ENCODE results near the gene DNM3.

DNM3 gene

DNA sequence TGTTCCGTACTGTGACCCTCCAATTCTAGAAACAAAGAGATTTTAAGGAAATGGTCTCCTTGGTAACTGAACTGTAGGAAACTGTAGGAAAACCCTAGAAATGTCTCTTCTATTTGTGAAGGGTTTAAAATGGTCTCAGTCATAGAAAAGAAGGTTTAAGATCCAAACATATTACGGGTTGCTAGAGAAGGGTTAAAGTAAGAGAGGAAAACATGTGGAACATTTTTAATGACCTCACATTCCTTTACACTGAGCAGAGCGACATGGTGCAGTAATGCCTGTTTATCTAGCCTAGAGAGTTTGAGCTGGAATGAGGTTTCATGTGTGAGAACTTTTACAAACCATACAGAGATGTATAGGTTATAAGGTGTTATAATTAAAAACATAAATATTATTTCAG, 542.2 kb downstream of the DNM3 start:
- Histone ChIP-seq H3K4me3 (no peak overlapping the region), H3K27me3 (ENCODE audit: low read depth) (no peaks in the 10 kb centered on the region), H3K4me1 (peaks cover 29% of the 10 kb centered on the region), H3K36me3 (replicated peaks) (no peaks in the 10 kb centered on the region), H3K9me3 (no peaks in the 10 kb centered on the region)
- no peak for DNase-seq (ENCODE audit: low spot score in 2 of 2)
- in situ Hi-C loops (cut with MboI; ENCODE audit: low sequenced_read_pairs): no loop called here

DNA sequence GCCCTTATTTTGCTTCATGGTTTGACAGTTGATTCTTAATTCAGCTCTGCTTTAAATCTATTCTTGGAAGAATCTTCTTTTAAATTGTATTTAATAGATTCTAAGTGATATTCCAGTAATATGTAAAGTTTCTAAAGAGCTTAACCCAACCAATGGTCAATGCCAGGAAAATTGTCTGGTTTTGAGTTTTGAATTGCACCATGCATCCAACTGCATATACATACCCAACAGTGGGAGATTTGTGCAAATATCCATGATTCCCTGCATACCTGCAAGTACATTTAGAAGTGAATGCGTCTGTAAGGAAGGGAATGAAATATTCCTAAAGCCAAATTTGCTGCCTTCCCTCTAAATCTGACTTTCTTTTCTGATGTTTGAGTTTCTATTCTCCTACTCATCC, 543.4 kb downstream of the DNM3 start:
- Histone ChIP-seq H3K27me3 (ENCODE audit: low read depth) (no peaks in the 10 kb centered on the region), H3K36me3 (replicated peaks) (no peaks in the 10 kb centered on the region), H3K9me3 (no peaks in the 10 kb centered on the region), H3K4me1 (peaks cover 29% of the 10 kb centered on the region), H3K4me3 (no peak overlapping the region)
- no peak for DNase-seq (ENCODE audit: low spot score in 2 of 2)
- in situ Hi-C loops (cut with MboI; ENCODE audit: low sequenced_read_pairs): no loop called here

DNA sequence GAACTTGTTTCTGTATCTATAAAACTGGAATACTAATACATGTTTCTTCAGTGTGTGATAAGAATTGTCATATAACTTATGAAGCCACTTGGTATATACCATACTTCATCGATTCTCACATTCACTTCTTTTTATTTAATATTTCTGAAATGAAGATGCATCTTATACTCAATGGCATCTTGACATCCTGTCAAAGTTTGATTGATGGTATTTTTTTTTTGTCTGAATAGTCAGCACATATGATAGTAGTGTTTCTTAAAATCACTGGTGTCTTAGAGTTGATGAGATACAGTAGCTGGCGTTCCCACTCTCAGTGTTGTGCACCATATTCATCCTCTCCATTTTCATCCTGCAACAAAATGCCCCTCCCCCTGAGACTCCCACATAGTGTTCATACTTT, 544.7 kb downstream of the DNM3 start:
- in situ Hi-C loops (cut with MboI; ENCODE audit: low sequenced_read_pairs): no loop called here
- no peak overlapping the region for H3K4me3 ChIP-seq
- H3K9me3 ChIP-seq: no peaks in the 10 kb centered on the region
- DNase-seq (ENCODE audit: low spot score in 2 of 2): no peak
- H3K4me1 ChIP-seq: peaks cover 28% of the 10 kb centered on the region
- H3K36me3 ChIP-seq (replicated peaks): no peaks in the 10 kb centered on the region
- H3K27me3 ChIP-seq (ENCODE audit: low read depth): no peaks in the 10 kb centered on the region

DNA sequence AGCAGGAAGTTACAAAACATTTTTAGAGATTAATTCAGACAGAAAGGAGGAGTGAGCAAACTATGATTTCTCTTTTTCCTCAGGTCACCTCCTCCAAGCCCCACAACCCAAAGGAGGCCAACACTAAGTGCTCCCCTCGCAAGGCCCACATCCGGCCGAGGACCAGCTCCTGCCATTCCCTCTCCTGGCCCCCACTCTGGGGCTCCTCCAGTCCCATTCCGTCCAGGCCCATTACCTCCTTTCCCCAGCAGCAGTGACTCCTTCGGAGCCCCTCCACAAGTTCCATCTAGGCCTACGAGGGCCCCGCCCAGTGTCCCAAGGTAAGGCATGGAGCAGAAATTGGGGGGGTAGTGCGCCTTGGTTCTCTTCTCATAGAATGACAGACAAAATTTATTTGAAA, 547.2 kb downstream of the DNM3 start:
- Histone ChIP-seq H3K9me3 (no peaks in the 10 kb centered on the region), H3K27me3 (ENCODE audit: low read depth) (no peaks in the 10 kb centered on the region), H3K4me1 (peaks cover 5% of the 10 kb centered on the region), H3K36me3 (replicated peaks) (no peaks in the 10 kb centered on the region), H3K4me3 (no peak overlapping the region)
- in situ Hi-C loops (cut with MboI; ENCODE audit: low sequenced_read_pairs): no loop called here
- DNase-seq (ENCODE audit: low spot score in 2 of 2): no peak

DNA sequence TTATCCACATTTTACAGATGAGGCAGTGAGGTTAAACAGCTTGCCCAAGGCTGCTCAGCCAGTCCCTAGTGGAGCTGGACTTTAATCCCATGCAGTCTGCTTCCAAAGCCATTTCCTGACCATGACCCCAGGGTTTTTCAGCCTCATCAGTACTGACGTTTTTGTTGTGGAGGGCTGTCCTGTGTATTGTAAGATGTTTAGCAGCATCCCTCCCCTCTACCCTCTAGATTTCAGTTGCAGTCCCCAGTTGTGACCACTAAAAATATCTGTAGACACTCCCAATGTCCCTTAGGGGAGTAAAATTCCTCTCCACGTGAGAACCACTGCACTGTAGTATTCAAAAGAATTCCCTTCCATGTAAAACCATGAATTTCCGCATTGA, 549.0 kb downstream of the DNM3 start:
- H3K4me1 ChIP-seq: no peaks in the 10 kb centered on the region
- in situ Hi-C loops (cut with MboI; ENCODE audit: low sequenced_read_pairs): no loop called here
- DNase-seq (ENCODE audit: low spot score in 2 of 2): no peak

DNA sequence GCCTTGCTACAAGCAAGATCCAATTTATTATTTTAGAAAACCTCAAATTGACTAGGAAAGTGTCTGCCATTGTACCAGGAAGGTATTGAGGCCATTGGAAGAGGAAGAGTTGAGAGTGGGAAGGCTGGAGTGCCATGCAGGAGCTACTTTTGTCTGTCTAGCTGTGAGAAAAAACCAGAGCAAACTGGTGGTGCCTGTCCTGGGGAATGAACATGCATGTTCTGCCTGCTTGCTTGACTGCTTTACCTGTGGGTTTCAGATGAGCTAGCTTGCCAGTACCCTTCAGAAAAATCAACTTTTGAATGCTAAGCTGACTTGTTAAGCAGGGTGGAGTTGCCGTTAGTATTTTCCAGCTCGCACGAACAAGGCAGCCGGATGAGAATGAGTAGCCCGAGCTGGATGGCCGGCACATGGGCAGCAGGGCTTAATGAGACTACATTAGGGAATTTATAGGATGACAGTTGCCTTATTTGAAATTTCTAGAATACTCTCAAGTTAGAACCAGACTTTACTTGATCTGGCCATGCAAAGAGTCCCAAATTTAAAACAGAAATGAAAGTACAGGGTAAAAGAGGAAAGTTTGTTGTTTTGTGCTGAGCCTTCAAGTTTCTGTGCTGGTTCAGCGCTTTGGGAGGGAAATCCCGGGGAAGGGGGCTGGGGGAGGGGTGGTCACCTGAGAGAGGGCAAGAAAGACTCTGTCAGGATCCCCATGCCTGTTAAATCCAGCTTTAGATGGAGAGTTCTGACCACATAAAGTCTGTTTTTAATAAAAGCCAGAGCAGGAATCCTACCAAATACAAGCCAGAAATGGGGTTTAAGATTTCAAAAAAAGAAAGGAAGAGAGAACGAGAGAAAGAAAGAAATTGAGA, 549.6 kb downstream of the DNM3 start:
- Histone ChIP-seq H3K9me3 (no peaks in the 10 kb centered on the region), H3K4me3 (no peak overlapping the region), H3K27me3 (ENCODE audit: low read depth) (no peaks in the 10 kb centered on the region), H3K4me1 (no peaks in the 10 kb centered on the region), H3K36me3 (replicated peaks) (no peaks in the 10 kb centered on the region)
- DNase-seq (ENCODE audit: low spot score in 2 of 2): no peak
- in situ Hi-C loops (cut with MboI; ENCODE audit: low sequenced_read_pairs): no loop called here

More for the DNA sequence above, 549.0 kb downstream of the DNM3 start:
- no peaks in the 10 kb centered on the region for H3K36me3 ChIP-seq (replicated peaks)
- H3K9me3 ChIP-seq: no peaks in the 10 kb centered on the region
- H3K27me3 ChIP-seq (ENCODE audit: low read depth): no peaks in the 10 kb centered on the region
- no peak overlapping the region for H3K4me3 ChIP-seq

DNA sequence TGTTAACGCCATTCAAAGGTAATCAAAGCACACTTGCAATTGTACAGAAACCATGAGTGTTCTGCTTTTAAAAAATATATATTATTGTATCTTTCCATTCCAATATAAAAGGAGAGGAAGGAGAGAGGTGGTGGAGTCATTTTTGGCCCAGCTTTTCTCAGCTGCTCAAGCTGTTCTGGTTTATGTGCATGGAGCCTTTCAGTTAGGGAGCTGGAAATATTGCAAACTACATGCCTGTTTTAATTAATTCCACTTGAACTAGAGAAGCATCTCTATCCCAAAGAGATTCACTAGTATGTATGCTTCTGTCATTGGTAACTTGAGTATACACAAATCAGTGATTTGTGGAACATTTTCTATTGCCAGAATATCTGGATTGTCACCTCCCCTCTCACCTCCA, 550.7 kb downstream of the DNM3 start:
- no peaks in the 10 kb centered on the region for H3K9me3 ChIP-seq
- in situ Hi-C loops (cut with MboI; ENCODE audit: low sequenced_read_pairs): no loop called here
- DNase-seq (ENCODE audit: low spot score in 2 of 2): no peak
- no peaks in the 10 kb centered on the region for H3K4me1 ChIP-seq
- H3K36me3 ChIP-seq (replicated peaks): no peaks in the 10 kb centered on the region
- no peaks in the 10 kb centered on the region for H3K27me3 ChIP-seq (ENCODE audit: low read depth)
- no peak overlapping the region for H3K4me3 ChIP-seq

DNA sequence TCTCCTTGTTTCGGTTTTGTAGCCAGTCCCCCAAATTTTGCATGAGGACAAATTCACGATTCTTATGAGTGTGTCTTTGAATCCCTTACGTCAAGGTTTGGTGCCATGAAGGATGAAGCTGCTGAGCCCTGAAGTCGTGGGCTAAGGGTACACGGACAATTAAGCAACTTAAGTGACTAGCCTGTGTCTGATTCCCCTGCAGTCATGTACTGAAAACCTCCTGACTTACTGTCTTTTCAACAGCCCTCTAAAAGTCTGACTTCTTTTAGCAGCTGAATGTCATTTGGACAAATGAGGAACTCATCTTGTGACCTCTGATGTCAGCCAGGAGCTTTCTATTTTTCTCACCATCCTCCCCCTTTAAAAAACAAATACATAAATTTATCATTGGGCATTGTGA, 552.1 kb downstream of the DNM3 start:
- in situ Hi-C loops (cut with MboI; ENCODE audit: low sequenced_read_pairs): no loop called here
- Histone ChIP-seq H3K4me1 (no peaks in the 10 kb centered on the region), H3K27me3 (ENCODE audit: low read depth) (no peaks in the 10 kb centered on the region), H3K36me3 (replicated peaks) (no peaks in the 10 kb centered on the region), H3K9me3 (no peaks in the 10 kb centered on the region), H3K4me3 (no peak overlapping the region)
- DNase-seq (ENCODE audit: low spot score in 2 of 2): no peak

DNA sequence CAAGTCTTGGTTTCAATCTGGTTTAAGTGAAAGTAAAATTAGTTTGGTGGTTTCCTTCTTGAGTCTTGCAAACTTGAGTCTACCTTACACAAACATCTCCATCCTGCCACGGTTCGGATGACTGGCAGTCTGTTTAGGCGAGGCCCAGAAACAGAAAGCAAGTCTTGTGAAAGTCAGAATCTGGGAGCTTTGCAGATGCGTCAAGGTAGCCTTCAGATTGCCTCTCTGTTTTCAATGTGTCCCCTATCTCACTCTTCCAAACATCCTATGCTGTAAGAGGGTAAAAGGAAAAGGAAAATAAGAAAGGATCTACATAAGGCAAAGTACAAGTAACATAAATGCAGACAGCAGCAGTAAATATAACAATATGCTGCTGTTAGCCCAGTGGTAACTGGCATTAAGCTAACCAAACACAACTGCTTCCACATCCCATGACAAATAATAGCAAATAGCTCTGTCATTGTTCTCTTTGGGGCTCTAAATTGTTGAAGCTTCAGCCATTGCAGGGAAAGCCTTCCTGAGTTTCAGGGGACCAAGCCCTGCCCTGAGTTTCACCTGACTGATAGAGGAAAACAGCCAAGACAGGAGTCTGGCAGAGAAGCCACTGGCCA, 552.9 kb downstream of the DNM3 start:
- in situ Hi-C loops (cut with MboI; ENCODE audit: low sequenced_read_pairs): no loop called here
- no peak for DNase-seq (ENCODE audit: low spot score in 2 of 2)
- H3K4me1 ChIP-seq: no peaks in the 10 kb centered on the region; the same call in 1 of the 2 replicates

DNA sequence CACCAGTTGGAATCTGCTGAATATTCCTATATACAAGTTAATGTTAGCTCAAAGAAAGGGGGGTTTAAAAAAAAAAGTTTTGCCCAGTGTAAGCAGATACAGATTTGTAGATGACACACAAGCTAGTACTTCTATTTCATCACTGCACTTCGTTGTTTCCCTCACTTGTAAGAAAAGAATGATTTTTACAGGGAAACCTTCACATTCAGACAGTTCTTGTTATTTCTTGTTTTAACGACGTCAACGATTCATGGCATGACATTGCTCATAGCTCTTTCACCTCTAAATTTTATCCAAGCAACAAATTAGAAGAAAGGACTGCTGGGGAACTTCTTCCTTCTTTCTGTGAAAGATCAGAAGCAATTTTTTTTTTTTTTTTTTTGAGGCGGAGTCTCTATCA, 553.5 kb downstream of the DNM3 start:
- DNase-seq (ENCODE audit: low spot score in 2 of 2): no peak

More for the DNA sequence above, 552.9 kb downstream of the DNM3 start:
- no peaks in the 10 kb centered on the region for H3K27me3 ChIP-seq (ENCODE audit: low read depth)
- no peaks in the 10 kb centered on the region for H3K36me3 ChIP-seq (replicated peaks)
- H3K4me3 ChIP-seq: no peak overlapping the region
- no peaks in the 10 kb centered on the region for H3K9me3 ChIP-seq

DNA sequence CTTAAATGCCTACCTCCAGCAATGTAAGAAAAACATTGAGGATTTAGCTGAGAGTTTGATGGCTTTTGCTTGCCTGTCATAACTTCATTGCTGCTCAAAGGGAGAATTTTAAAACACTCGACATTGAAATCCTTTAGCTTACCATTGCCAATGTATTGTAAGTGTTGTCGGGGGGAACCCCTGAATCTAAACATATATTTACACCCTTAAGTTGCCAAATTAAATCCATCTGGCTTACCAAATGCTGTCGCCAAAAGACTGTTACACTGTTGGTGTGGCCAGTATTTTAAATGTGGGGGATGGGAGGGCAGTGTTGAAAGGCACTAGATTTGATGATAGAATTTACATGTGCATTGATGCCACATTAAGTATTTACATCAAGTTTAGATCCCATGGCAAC, 554.3 kb downstream of the DNM3 start:
- Histone ChIP-seq H3K27me3 (ENCODE audit: low read depth) (no peaks in the 10 kb centered on the region), H3K4me1 (no peaks in the 10 kb centered on the region; the same call in 1 of the 2 replicates), H3K9me3 (no peaks in the 10 kb centered on the region), H3K36me3 (replicated peaks) (no peaks in the 10 kb centered on the region), H3K4me3 (no peak overlapping the region)
- in situ Hi-C loops (cut with MboI; ENCODE audit: low sequenced_read_pairs): no loop called here
- no peak for DNase-seq (ENCODE audit: low spot score in 2 of 2)

More for the DNA sequence above, 553.5 kb downstream of the DNM3 start:
- Histone ChIP-seq H3K9me3 (no peaks in the 10 kb centered on the region), H3K4me1 (no peaks in the 10 kb centered on the region; the same call in 1 of the 2 replicates), H3K36me3 (replicated peaks) (no peaks in the 10 kb centered on the region), H3K4me3 (no peak overlapping the region), H3K27me3 (ENCODE audit: low read depth) (no peaks in the 10 kb centered on the region)
- in situ Hi-C loops (cut with MboI; ENCODE audit: low sequenced_read_pairs): no loop called here

DNA sequence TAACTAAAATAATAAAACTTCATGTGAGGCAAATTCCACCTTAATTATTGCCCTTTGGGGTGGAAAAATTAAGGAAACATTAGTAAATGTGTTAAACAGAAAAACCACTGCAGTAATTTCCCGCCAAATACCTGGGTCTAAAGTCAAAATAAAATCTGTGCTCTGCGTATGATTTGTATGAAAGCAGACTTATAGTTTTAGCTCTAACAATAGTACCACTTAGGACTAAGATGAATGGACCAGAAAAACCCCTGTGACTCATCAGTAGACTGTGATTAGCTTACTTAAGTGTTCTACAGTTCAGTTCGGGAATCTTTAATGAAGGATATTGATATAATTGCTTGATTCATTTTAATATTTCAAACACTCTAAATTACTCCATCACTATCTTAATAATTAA, 555.9 kb downstream of the DNM3 start:
- DNase-seq (ENCODE audit: low spot score in 2 of 2): no peak
- Histone ChIP-seq H3K9me3 (no peaks in the 10 kb centered on the region), H3K4me1 (no peaks in the 10 kb centered on the region; the same call in 1 of the 2 replicates), H3K36me3 (replicated peaks) (no peaks in the 10 kb centered on the region), H3K4me3 (no peak overlapping the region), H3K27me3 (ENCODE audit: low read depth) (peaks cover 6% of the 10 kb centered on the region; the same call in 1 of the 2 replicates)
- in situ Hi-C loops (cut with MboI; ENCODE audit: low sequenced_read_pairs): no loop called here

DNA sequence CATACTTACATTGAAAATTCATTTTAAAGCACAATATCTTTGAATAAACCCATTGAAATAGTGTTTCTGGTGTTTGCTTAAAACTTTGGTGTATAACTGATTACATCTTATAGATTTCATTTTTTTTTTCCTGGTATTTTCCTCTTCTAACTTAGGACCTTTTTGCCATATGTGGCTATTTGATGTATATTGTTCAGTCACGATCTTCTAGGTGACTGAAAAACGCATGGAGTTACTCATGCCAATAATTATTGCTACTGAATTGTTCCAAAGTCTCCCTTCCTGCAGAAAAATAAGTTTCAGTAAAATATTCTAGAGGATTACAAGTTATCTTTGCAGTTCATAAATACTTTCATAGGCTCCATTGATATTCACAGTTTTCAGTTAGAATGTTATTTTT, 556.3 kb downstream of the DNM3 start:
- no peak overlapping the region for H3K4me3 ChIP-seq

DNA sequence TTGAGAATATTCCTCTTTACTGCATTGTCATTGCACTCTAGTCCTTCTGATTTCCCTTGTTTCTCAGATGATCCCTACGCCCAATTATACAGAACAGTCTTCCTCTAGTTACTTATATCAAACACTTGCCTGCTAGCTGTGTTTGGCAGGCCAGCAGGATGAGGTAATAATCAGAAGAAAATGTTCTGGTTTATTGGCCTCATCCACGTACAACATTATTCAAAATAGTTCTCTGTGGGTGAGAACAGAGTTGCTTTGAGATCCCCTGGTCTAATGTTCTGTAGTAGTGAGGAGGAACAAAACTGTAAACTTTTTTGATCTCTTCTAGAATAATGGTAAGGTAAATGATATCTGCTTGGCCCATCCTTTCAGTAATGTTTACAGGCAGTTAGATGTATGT, 556.9 kb downstream of the DNM3 start:
- no peak overlapping the region for H3K4me3 ChIP-seq
- DNase-seq (ENCODE audit: low spot score in 2 of 2): no peak
- in situ Hi-C loops (cut with MboI; ENCODE audit: low sequenced_read_pairs): no loop called here
- no peaks in the 10 kb centered on the region; the same call in 1 of the 2 replicates for H3K4me1 ChIP-seq
- no peaks in the 10 kb centered on the region for H3K36me3 ChIP-seq (replicated peaks)
- H3K27me3 ChIP-seq (ENCODE audit: low read depth): peaks cover 6% of the 10 kb centered on the region; the same call in 1 of the 2 replicates
- no peaks in the 10 kb centered on the region for H3K9me3 ChIP-seq

More for the DNA sequence above, 556.3 kb downstream of the DNM3 start:
- no peak for DNase-seq (ENCODE audit: low spot score in 2 of 2)
- Histone ChIP-seq H3K27me3 (ENCODE audit: low read depth) (peaks cover 6% of the 10 kb centered on the region; the same call in 1 of the 2 replicates), H3K9me3 (no peaks in the 10 kb centered on the region), H3K36me3 (replicated peaks) (no peaks in the 10 kb centered on the region), H3K4me1 (no peaks in the 10 kb centered on the region; the same call in 1 of the 2 replicates)
- in situ Hi-C loops (cut with MboI; ENCODE audit: low sequenced_read_pairs): no loop called here

Measured in HAP-1 (cell line).